HepG2 (cell line): ENCODE results near the gene NCF4. TPM values are rescaled to one million over a fixed set of nuclear protein-coding genes. Genes with fewer than 3 reads are reported as not detected.
A peak's percentile ranks its signal among the peaks of the same experiment; 100 is the strongest.

Source experiments
- ATAC-seq: fragments of 200-7000 bp; cut with Tn5 transposase; 3 replicates; pipeline ENCODE4 v1.9.1; 2020; ENCODE audit warnings: mild to moderate bottlenecking, moderate library complexity
- BruUV-seq: library from RNA; stranded (reverse); fragments of 400-500 nt; replicated peaks from 2 replicates; lab custom pipeline; 2021; lab: Mats Ljungman, UMichigan
- CTCF ChIA-PET: fragments of 300-600 bp; formaldehyde crosslinking; extraction: SDS; loops from one replicate; lab custom pipeline; 2021; ENCODE audit warnings: low total read pairs, inconsistent platforms, low intra/inter-chr PET ratio; lab: Yijun Ruan, JAX
- POLR2A ChIA-PET: fragments of 350-600 bp; sonication (Branson Sonifier 250); formaldehyde crosslinking; loops from one replicate; lab custom pipeline; 2020; ENCODE audit warnings: antibody characterized with exemption, inconsistent platforms; lab: Yijun Ruan, JAX
- DNase-seq: peaks from one replicate; pipeline ENCODE4 v3.0.0-alpha.2; 2015; ENCODE audit warnings: low spot score
- FAIRE-seq: peaks from 3 replicates; lab custom pipeline; 2011; peaks lifted over from hg19 to GRCh38; lab: Jason Lieb, UNC
- H2AFZ ChIP-seq: one replicate; pipeline ENCODE4 v1.6.1; 2011; ENCODE audit warnings: low read length, inconsistent platforms
- H3K27ac ChIP-seq: fragments of 300-600 bp; 3 replicates; pipeline ENCODE4 v1.8.0; 2011; ENCODE audit warnings: mixed run types, mild to moderate bottlenecking, mixed read lengths, low read length, inconsistent platforms; ENCODE audit not compliant: insufficient read depth; ENCODE audit errors: extremely low read length
- H3K27me3 ChIP-seq, 2 experiments: fragments of 200-600 bp in 1 of 2; 2 replicates in 1 of 2; 3 replicates in 1 of 2; pipeline versions ENCODE4 v1.6.0 to v1.8.0; 2011; ENCODE audit warnings: low read length in 2 of 2, mild to moderate bottlenecking in 2 of 2, moderate library complexity in 2 of 2, inconsistent platforms in 1 of 2; ENCODE audit not compliant: insufficient read depth in 2 of 2, control insufficient read depth in 1 of 2
- H3K36me3 ChIP-seq, 2 experiments: fragments of 200-600 bp in 1 of 2; replicated peaks in 1 of 2; 2 replicates in 1 of 2; 3 replicates in 1 of 2; pipeline versions ENCODE4 v1.5.1 to v1.8.0; 2011; ENCODE audit warnings: low read length in 2 of 2, inconsistent platforms in 1 of 2; ENCODE audit not compliant: insufficient read depth in 2 of 2, control insufficient read depth in 1 of 2
- H3K4me1 ChIP-seq: 2 replicates; pipeline ENCODE4 v1.5.1; 2012; ENCODE audit warnings: low read length, inconsistent platforms; ENCODE audit not compliant: insufficient read depth
- H3K4me2 ChIP-seq: 2 replicates; pipeline ENCODE4 v1.6.0; 2011; ENCODE audit warnings: low read depth, low read length, inconsistent platforms
- H3K4me3 ChIP-seq, 3 experiments: fragments of 200-600 bp in 1 of 3; sonication (generic), shearing (Covaris generic) in 1 of 3; replicated peaks in 1 of 3; 2 replicates each; pipeline ENCODE4 v1.5.1; 2011 to 2016; ENCODE audit warnings: low read length in 3 of 3, inconsistent platforms in 2 of 3, low read depth in 2 of 3, mild to moderate bottlenecking in 2 of 3, control low read depth in 1 of 3, mixed read lengths in 1 of 3; ENCODE audit not compliant: insufficient read depth in 1 of 3
- H3K79me2 ChIP-seq: one replicate; pipeline ENCODE4 v1.6.1; 2011; ENCODE audit warnings: low read length, inconsistent platforms; ENCODE audit not compliant: insufficient read depth
- H3K9ac ChIP-seq: 2 replicates; pipeline ENCODE4 v1.6.0; 2011; ENCODE audit warnings: mild to moderate bottlenecking, low read depth, low read length, inconsistent platforms; ENCODE audit not compliant: insufficient read depth
- H3K9me3 ChIP-seq: 2 replicates; pipeline ENCODE4 v1.5.1; 2012; ENCODE audit warnings: mild to moderate bottlenecking, low read length
- H4K20me1 ChIP-seq: 2 replicates; pipeline ENCODE4 v1.6.0; 2011; ENCODE audit warnings: inconsistent platforms, mild to moderate bottlenecking, low read length, moderate library complexity; ENCODE audit not compliant: insufficient read depth
- EHMT2 ChIP-seq: fragments of 200-600 bp; sonication (generic); IDR thresholded peaks from 2 replicates; pipeline ENCODE4 v1.7.0; 2017; ENCODE audit warnings: antibody characterized with exemption, low read depth, low read length, borderline replicate concordance
- WGBS: methylation state at CpG from one replicate; pipeline ENCODE4 v1.1.6; 2017; ENCODE audit warnings: low lambda C conversion rate; 5-methylcytosine and 5-hydroxymethylcytosine counted together
- in situ Hi-C: cut with HindIII; loops from 2 replicates; pipeline ENCODE4 v1.10.0; 2017; ENCODE audit warnings: low pct_unique_long_range_greater_than_20kb; ENCODE audit not compliant: extremely low pct_ligation_motif_present
- intact Hi-C: fragments of 100-400 bp; cut with micrococcal nuclease; formaldehyde crosslinking; loops from one replicate; pipeline ENCODE4 v1.10.0; 2022; ENCODE audit not compliant: unreplicated experiment
- polyA plus RNA-seq, 8 experiments: library from polyadenylated mRNA; depleted of rRNA in 3 of 8; stranded (reverse) in 7 of 8; unstranded in 1 of 8; fragments of >200 nt; fragmentation: Illumina TruSeq in 4 of 8; extraction: Trizol in 4 of 8; gene quantifications; 2 replicates each; pipeline versions ENCODE4 v1.2.1 to v1.2.3, GENCODE V29; 2011 to 2016; ENCODE audit warnings: low read depth in 4 of 8, missing spikeins in 1 of 8, mixed read lengths in 1 of 8; ENCODE audit not compliant: insufficient read depth in 1 of 8
- total RNA-seq, 5 experiments: library from RNA; depleted of rRNA; stranded (reverse); fragments of >200 nt; fragmentation: Illumina TruSeq; extraction: Trizol; gene quantifications; 2 replicates each; pipeline ENCODE4 v1.2.3, GENCODE V29; 2016; ENCODE audit warnings: low read depth in 1 of 5
- TF ChIP-seq, protein P1 (sequence below): sonication (generic); formaldehyde crosslinking; IDR thresholded peaks from 2 replicates; pipeline ENCODE4 v1.9.0; 2021; ENCODE audit warnings: mild to moderate bottlenecking, missing genetic modification reagents

Gene NCF4
- total and polyA plus RNA-seq, 2 of the 13 experiments (the other 11 are each of a cell fraction or from before 2014, with no cell fraction given): not detected

DNA sequence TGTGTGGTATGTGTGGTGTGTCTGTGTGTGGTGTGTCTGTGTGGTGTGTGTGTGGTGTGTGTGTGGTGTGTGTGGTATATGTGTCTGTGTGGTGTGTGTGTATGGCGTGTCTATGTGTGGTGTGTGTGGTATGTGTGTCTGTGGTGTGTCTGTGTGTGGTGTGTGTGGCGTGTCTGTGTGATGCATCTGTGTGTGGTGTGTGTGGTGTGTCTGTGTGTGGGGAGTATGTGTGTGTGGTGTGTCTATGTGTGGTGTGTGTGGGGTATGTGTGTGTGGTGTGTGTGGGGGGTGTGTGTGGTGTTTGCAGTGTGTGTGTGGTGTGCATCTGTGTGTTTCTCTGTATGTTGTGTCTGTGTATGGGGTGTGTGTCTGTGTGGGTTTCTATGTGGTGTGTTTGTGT is 36.2 kb upstream of the NCF4 start:
- POLR2A ChIA-PET: no interaction called here
- no peaks in the 10 kb centered on the region for H4K20me1 ChIP-seq
- H3K27ac ChIP-seq: no peak overlapping the region
- H3K27me3 ChIP-seq: peaks cover 2 to 22% of the 10 kb centered on the region in 2 experiments; a peak in 3 of 5 replicates
- H3K4me1 ChIP-seq: peaks cover under 1% of the 10 kb centered on the region; the same call in 1 of the 2 replicates
- H3K36me3 ChIP-seq: no peaks in the 10 kb centered on the region
- no peak for FAIRE-seq
- no peak overlapping the region for H3K4me2 ChIP-seq
- no TSS peak for BruUV-seq
- WGBS: 29% methylated on average over 2 of the region's 2 CpGs
- no peak for ATAC-seq
- no peak overlapping the region for H3K4me3 ChIP-seq
- DNase-seq: no peak
- TF ChIP-seq EHMT2: no peak
- TF ChIP-seq, protein P1, sequence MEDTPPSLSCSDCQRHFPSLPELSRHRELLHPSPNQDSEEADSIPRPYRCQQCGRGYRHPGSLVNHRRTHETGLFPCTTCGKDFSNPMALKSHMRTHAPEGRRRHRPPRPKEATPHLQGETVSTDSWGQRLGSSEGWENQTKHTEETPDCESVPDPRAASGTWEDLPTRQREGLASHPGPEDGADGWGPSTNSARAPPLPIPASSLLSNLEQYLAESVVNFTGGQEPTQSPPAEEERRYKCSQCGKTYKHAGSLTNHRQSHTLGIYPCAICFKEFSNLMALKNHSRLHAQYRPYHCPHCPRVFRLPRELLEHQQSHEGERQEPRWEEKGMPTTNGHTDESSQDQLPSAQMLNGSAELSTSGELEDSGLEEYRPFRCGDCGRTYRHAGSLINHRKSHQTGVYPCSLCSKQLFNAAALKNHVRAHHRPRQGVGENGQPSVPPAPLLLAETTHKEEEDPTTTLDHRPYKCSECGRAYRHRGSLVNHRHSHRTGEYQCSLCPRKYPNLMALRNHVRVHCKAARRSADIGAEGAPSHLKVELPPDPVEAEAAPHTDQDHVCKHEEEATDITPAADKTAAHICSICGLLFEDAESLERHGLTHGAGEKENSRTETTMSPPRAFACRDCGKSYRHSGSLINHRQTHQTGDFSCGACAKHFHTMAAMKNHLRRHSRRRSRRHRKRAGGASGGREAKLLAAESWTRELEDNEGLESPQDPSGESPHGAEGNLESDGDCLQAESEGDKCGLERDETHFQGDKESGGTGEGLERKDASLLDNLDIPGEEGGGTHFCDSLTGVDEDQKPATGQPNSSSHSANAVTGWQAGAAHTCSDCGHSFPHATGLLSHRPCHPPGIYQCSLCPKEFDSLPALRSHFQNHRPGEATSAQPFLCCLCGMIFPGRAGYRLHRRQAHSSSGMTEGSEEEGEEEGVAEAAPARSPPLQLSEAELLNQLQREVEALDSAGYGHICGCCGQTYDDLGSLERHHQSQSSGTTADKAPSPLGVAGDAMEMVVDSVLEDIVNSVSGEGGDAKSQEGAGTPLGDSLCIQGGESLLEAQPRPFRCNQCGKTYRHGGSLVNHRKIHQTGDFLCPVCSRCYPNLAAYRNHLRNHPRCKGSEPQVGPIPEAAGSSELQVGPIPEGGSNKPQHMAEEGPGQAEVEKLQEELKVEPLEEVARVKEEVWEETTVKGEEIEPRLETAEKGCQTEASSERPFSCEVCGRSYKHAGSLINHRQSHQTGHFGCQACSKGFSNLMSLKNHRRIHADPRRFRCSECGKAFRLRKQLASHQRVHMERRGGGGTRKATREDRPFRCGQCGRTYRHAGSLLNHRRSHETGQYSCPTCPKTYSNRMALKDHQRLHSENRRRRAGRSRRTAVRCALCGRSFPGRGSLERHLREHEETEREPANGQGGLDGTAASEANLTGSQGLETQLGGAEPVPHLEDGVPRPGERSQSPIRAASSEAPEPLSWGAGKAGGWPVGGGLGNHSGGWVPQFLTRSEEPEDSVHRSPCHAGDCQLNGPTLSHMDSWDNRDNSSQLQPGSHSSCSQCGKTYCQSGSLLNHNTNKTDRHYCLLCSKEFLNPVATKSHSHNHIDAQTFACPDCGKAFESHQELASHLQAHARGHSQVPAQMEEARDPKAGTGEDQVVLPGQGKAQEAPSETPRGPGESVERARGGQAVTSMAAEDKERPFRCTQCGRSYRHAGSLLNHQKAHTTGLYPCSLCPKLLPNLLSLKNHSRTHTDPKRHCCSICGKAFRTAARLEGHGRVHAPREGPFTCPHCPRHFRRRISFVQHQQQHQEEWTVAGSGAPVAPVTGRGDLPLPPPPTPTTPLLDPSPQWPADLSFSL (CRISPR knock-in tag): peak; percentile 33; the same call in 1 of the 2 replicates
- no peak overlapping the region for H3K9ac ChIP-seq
- in situ Hi-C loops: no loop called here
- H2AFZ ChIP-seq: no peak overlapping the region
- H3K79me2 ChIP-seq: no peaks in the 10 kb centered on the region
- intact Hi-C loops: no loop called here
- CTCF ChIA-PET: no interaction called here
- no peaks in the 10 kb centered on the region for H3K9me3 ChIP-seq
